Measurements from ENCODE around the gene RAB40B. TPM values are rescaled to one million over a fixed set of nuclear protein-coding genes. Genes with fewer than 3 reads are reported as not detected.
A peak's percentile ranks its signal among the peaks of the same experiment; 100 is the strongest.

The RAB40B gene
- total and polyA plus RNA-seq, 8 donors = 6.8 to 25.7 (median 19.5) TPM

- peak in 1 of 4 donors; percentile 76 for DNase-seq
- Histone ChIP-seq H3K36me3 (no peaks in the 10 kb centered on the region), H3K4me3 (no peak overlapping the region), H3K27ac (no peak overlapping the region), H3K27me3 (no peaks in the 10 kb centered on the region), H3K4me1 (peaks cover 0 to 11% of the 10 kb centered on the region in 2 donors), H3K9me3 (no peaks in the 10 kb centered on the region)
- intact Hi-C loops (cut with DNase I) = loop anchor here in 1 of 2 donors (5.0 kb wide), 1 partner anchor 105 kb away; no protein-coding TSS in a partner anchor
- no peak for ATAC-seq
- TF ChIP-seq, protein P1, sequence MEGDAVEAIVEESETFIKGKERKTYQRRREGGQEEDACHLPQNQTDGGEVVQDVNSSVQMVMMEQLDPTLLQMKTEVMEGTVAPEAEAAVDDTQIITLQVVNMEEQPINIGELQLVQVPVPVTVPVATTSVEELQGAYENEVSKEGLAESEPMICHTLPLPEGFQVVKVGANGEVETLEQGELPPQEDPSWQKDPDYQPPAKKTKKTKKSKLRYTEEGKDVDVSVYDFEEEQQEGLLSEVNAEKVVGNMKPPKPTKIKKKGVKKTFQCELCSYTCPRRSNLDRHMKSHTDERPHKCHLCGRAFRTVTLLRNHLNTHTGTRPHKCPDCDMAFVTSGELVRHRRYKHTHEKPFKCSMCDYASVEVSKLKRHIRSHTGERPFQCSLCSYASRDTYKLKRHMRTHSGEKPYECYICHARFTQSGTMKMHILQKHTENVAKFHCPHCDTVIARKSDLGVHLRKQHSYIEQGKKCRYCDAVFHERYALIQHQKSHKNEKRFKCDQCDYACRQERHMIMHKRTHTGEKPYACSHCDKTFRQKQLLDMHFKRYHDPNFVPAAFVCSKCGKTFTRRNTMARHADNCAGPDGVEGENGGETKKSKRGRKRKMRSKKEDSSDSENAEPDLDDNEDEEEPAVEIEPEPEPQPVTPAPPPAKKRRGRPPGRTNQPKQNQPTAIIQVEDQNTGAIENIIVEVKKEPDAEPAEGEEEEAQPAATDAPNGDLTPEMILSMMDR (IDR thresholded peaks at IDR 0.05) = no peak
These were observed 31.4 kb downstream of the RAB40B start for GRCh38 chr17:82666931-82667667.

GRCh38 chr17:82665891-82666290, 32.6 kb downstream of the RAB40B start:
- Histone ChIP-seq H3K36me3 (no peaks in the 10 kb centered on the region), H3K27ac (no peak overlapping the region), H3K9me3 (no peaks in the 10 kb centered on the region), H3K4me1 (peaks cover 0 to 11% of the 10 kb centered on the region in 2 donors), H3K27me3 (no peaks in the 10 kb centered on the region), H3K4me3 (no peak overlapping the region)
- no peak for ATAC-seq
- TF ChIP-seq, protein P1 (IDR thresholded peaks at IDR 0.05) = no peak
- peak in 1 of 4 donors; percentile 47 for DNase-seq
- intact Hi-C loops (cut with DNase I) = loop anchor here in 1 of 2 donors (5.0 kb wide), 1 partner anchor 106 kb away; no protein-coding TSS in a partner anchor

DNA sequence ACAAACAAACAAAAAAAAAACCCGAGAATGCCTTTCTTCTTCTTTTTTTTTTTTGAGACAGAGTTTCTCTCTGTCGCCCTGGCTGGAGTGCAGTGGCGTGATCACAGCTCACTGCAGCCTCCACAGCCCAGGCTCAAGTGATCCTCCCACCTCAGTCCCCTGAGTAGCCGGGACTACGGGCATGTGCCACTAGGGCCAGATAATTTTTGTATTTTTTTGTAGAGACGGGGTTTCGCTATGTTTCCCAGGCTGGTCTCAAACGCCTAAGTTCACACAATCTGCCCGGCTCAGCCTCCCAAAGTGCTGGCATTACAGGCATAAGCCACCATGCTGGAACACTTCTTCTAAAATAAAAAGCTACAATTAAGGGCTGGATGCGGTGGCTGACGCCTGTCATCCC, 33.3 kb downstream of the RAB40B start:
- Histone ChIP-seq H3K4me3 (no peak overlapping the region), H3K27ac (no peak overlapping the region), H3K4me1 (peaks cover 0 to 11% of the 10 kb centered on the region in 2 donors), H3K27me3 (no peaks in the 10 kb centered on the region), H3K36me3 (no peaks in the 10 kb centered on the region), H3K9me3 (no peaks in the 10 kb centered on the region)
- intact Hi-C loops (cut with DNase I) = loop anchor here in 1 of 2 donors (5.0 kb wide), 1 partner anchor 107 kb away; no protein-coding TSS in a partner anchor
- DNase-seq (peak in 1 of 4 donors; percentile 37), ATAC-seq (no peak)
- TF ChIP-seq, protein P1 (IDR thresholded peaks at IDR 0.05) = no peak

DNA sequence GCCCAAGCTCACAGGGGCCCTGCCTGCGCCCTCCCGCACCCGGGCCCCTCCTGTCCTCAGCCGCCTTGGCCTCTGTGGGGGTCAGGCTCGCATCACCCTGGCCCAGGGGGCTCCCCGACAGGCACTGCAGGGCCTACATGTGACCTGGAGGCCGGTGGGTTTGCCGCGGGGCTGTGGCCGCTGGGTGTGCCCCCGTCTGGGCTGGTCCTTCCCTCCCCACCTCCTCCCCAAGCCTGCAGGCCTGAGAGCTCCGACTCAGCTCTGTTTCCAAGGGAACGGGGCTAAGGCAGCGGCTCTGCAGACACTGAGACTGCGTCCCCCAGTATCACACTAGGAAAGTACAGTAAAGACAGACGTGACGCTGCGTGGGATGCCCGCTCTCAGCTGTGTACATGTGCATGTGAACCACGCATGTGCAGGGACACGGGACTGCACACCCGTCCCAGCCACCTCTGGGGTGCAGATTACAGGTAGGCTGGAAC, 33.8 kb downstream of the RAB40B start:
- H3K27me3 ChIP-seq = no peaks in the 10 kb centered on the region
- no peak overlapping the region for H3K27ac ChIP-seq
- intact Hi-C loops (cut with DNase I) = loop anchor here in 1 of 2 donors (5.0 kb wide), 1 partner anchor 108 kb away; no protein-coding TSS in a partner anchor
- ATAC-seq = no peak
- peaks cover 0 to 11% of the 10 kb centered on the region in 2 donors for H3K4me1 ChIP-seq
- H3K4me3 ChIP-seq = no peak overlapping the region
- TF ChIP-seq, protein P1 (IDR thresholded peaks at IDR 0.05) = no peak
- DNase-seq = peak in 1 of 4 donors; percentile 70
- H3K9me3 ChIP-seq = no peaks in the 10 kb centered on the region
- no peaks in the 10 kb centered on the region for H3K36me3 ChIP-seq

DNA sequence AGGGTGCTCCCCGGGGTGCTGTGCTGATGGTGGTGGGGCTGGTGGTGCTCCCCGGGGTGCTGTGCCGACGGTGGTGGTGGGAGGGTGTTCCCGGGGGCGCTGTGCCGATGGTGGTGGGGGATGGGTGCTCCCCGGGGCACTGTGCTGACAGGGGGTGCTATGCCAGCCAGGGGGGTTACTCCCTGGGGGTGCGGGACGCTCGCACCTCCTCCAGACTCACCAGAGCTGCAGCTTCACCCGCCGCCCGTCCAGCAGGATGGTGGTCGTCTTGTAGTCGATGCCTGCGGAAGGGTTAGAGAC, 34.3 kb downstream of the RAB40B start:
- no peaks in the 10 kb centered on the region for H3K36me3 ChIP-seq
- H3K27ac ChIP-seq = no peak overlapping the region
- H3K4me3 ChIP-seq = no peak overlapping the region
- intact Hi-C loops (cut with DNase I) = no loop called here
- TF ChIP-seq, protein P1 (IDR thresholded peaks at IDR 0.05) = no peak
- H3K4me1 ChIP-seq = peaks cover 0 to 11% of the 10 kb centered on the region in 2 donors
- DNase-seq (peak in 1 of 4 donors; percentile 60), ATAC-seq (no peak)
- H3K27me3 ChIP-seq = no peaks in the 10 kb centered on the region
- H3K9me3 ChIP-seq = no peaks in the 10 kb centered on the region
